ENCODE data around the gene KRTAP17-1.

KRTAP17-1 gene

DNA sequence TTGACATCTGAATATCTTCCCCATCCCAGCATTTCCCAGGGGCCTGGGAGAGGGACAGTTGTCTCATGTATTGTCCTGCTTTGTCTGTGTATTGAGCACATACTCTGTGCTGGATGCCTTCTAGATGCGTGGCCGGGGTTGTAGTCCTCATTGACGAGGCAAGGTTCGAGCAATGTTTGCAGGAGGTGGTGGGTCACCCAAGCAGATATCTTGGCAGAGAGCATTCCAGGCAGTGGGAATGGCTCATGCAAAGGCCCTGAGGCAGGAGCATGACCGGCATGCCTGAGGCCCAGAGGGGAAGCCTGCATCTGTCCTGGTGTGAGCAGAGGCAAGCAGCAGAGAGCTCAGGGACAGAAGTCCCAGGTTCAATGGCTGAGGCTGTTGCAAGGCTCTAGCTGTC lies 17.6 kb upstream of the KRTAP17-1 start:
- no peak for DNase-seq

- DNase-seq = no peak
Observed at GRCh38 chr17:41332239-41332638, 16.7 kb upstream of the KRTAP17-1 start.

DNA sequence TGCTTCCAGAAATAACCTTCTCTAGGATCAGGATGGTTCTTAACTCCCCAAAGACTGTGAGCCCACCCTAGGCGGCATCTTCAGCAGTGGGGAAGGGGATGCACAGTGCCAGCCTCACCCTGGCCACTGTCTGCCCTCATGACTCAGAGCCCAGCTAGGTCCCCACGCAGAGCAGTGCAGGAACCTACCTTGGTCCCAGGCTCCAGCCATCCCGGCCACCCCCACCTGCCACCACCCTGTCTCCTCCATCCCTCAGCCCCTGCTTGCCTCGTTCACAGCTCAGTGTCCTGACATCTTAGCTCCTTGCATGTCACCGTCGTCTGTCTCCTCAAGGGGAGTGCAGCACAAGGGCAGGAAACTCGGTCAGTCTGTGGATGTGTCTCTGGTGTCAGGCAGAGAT lies 16.1 kb upstream of the KRTAP17-1 start:
- DNase-seq = no peak

DNA sequence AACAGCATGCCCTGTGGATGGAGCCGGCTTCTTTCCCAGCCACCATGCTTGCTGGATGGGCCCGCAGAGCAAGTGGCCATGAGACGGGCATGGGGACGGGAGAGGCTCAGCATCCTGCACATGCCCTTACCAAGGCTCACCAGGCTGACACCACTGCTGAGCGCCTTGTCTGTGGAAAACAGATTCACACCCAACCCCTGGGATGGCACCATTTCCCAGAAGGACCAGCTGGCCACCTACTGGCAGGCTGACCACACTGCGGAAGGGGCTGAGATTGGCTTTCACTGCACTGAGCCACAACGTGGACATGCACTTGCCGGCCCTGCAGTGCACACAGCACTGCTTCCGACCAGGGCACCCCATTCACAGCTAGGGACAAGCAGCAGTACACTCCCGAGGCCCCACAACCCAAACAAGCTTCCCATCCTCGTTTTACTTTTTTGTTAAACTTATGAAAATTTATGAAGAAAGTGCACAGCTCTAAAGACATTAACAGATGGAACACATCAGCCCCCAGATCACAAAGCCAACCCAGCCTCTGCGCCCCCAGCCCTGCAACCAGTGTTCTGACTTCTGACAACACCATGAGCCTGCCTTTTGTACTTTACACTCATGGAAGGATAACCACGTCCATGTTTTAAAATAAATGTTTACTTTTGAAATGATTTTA lies 13.9 kb upstream of the KRTAP17-1 start:
- DNase-seq = peak in 11 of 56 donors; percentile 3 to 39 (median 15)

DNA sequence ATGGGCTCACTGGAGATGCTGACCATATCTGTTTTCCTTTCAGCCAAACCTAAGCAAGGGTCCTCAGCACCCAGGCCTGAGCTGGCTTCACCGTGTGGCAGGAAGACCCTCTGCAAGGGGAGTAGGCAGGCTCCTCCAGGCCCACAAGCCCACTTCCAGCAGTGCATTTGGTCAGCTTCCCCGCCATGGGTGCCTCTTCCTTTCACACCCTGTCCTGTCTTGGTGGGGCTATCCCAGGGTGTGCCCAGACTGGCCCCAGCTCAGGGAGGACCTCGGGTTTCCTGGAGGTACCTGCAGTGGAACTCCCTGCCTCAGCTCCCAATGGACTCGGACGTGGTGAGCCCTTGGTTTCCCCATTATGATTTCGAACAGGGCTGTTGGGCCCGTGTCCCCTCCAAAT lies 12.7 kb upstream of the KRTAP17-1 start:
- no peak for DNase-seq

DNA sequence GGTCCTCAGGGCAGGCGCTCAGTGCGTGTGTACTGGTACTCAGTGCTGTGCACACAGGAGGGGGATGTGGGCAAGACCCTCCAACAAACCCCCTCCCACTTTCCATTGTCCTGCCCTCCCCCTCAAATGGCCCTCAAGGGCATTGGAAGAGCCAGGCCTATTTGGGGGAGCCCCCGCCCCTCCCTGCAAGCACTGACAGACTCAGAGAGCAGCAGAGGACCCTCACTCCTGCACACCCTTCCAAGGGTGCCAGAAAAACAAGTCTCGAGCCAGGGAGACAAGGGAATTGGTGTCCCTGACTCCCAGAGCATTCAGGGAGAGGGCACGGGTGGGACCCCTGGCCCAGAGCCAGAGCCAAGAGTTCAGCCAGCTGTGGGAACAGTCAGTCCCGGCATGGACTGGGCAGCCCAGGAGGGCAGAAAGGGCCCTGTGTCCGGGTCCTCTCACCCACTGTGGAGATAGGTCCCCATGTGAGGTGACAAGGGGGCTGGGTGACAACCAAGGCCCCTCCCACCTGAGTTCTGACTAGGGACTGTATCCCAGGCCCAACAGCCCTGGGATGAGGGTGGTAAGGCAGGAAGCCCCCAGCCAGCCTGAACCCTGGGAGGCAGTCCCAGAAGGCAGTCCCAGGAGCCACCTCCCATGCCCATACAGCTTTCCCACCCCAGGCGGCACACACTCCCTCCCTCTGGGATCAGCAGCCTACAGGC lies 12.1 kb upstream of the KRTAP17-1 start:
- no peak for DNase-seq

- no peak for DNase-seq
Observed at GRCh38 chr17:41326173-41327145, 10.9 kb upstream of the KRTAP17-1 start.

- DNase-seq = no peak
Observed at GRCh38 chr17:41325611-41326010, 10.1 kb upstream of the KRTAP17-1 start.

- DNase-seq = no peak
Observed at GRCh38 chr17:41325126-41325525, 9.6 kb upstream of the KRTAP17-1 start.

DNA sequence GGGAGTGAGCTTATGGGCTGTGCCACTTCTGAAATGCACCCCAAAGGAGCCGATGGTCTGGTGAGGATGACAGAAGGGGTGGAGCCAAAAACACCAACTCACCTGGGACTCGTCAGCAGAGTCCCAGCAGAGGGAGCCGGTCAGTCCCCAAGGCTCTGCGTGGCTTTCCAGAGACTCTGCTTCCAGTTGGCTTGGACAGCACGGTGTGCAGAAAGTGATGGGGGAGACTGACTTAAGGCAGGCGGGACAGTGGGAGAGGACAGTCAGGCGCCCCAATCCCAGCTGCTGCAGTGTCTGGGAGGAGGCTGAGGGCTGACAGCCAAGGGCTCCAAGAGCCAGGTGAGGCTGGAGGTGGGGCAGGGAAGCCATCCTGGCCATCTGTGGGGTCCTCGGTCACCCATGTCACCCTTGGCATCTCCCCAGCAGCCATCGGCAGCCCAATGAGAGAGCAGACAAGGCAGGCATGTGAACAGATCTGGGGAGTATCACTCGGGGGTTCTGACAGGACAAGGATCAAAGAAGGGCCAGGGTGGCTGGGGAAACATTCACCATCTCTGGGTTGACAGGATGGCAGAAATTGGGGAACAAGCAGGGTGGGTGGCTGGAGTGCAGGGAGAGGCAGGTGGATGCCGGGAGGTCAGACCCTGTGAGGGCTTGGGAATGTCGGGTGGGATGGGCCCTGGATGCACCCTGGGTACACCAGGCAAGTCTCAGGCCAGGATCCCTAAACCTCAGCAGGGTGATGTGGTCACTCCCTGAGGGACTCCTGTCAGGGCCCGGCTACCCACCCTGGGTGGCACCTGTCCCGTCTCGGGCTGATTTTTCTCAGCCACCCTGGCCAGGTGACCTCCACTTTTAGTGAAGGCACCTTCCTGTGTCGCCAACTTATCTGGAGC lies 8.9 kb upstream of the KRTAP17-1 start:
- no peak for DNase-seq

- no peak for DNase-seq
Observed at GRCh38 chr17:41322903-41323895, 7.7 kb upstream of the KRTAP17-1 start.

DNA sequence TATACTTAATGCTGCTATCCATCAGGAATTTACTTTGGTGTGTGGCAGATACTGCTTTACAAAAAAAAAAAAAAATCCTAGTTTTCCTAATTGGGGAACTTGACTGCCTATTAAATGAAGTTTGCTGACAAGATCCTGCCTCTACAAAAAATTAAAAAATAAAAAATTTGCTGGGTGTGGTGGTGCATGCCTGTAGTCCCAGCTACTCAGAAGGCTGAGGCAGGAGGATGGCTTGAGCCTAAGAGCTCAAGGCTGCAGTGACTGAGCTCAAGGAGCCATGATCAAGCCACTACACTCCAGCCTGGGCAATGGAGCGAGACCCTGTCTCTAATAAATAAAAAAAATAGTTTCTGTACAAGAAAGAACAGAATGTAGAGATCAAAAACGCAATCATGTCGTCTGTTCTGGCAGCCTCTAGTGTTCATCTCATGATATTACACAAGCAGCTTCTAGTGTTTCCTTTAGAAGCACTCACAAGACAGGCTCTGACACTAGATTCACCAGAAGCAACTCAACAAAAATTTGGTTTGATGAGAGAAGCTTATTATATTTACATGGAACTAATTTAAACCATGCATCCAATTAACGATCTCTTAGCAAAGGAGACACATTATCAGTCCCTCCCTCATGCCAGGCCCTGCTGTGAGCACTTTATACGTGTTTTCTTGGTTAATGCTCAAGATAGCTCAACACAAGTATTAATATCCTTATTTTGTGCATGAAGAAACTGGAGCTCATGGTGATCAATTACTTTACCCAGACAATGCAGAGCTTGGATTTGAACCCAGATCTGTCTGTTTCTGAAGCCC lies 6.8 kb upstream of the KRTAP17-1 start:
- no peak for DNase-seq

DNA sequence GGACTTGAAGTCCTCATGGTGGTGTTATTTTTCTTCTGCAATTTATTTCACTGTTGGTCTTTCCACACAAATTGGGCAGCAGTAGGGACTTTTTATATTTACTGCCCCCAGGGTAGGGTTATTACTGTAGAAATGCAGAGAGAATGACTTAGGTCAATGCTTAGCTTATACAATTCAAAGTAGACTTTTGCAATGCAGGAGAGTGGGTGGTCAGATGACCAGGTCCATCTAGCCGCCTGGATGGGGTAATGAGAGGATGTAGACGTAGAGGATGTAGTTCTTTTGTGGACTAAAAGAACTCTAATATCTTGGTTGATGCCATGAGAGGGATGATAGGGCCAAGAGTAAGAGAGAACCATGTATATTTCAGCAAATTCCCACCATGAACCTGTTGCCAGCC lies 2.7 kb upstream of the KRTAP17-1 start:
- no peak for DNase-seq

DNA sequence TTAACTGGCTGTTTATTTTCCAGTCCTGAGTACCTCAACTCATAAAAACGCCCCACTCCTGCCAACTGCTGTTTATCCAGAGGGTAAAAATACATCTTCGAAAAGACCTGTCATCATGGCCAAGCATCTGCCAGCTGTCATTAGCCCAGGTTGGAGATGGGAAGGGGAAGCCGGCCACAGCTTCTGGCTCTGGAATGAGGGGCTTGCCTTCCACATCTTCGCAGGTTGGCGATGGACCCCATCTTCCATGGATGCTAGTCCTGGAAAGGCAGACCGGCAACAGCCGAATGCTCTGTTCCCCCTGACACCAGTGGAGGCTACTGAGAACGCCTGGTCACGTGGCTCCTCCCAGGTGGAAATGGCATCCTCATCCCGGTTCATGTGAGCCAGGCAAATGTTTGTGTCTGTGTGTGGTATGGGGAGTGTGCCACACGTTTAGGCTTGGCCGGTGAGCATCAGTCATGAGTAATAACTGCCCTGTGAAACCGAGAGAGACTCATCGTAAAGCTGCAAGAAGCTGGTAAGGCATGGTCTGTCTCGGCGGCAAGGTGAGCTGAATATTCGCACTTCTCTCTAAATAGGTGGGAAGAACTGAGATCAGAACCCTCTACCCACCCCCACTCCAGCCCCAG lies 420 bp upstream of the KRTAP17-1 start:
- no peak for DNase-seq

DNA sequence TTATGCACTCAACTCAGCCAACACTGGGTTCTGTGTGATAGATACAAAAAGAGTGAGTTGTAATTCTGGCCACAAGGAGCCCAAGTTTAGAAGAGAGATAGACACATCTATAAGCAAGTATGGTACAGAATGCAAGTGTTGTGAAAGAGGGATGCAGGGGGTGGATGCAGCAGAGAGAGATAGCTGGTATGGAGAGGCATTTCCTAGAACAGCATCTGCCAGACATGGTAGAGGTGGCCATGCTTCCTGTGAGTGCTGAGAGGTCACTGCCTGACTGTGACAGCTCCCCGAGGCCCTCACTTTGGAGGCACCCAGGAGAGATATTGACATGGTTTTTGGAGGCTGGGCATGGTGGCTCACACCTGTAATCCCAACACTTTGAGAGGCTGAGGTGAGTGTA lies 4.4 kb downstream of the KRTAP17-1 start:
- no peak for DNase-seq

- DNase-seq = no peak
Observed at GRCh38 chr17:41308918-41309359, 6.6 kb downstream of the KRTAP17-1 start, which contains the start of gene KRTAP16-1. KRTAP16-1 (minus strand) TSS chr17:41309309; CDS start chr17:41309253, 56 bp downstream.

- DNase-seq = peak in 13 of 56 donors; percentile 1 to 49 (median 18)
Observed at GRCh38 chr17:41308251-41308917, 7.1 kb downstream of the KRTAP17-1 start.
